ENCODE results near the gene FSD2. TPM values are rescaled to one million over a fixed set of nuclear protein-coding genes. Genes with fewer than 3 reads are reported as not detected.

Gene FSD2
- total RNA-seq, 1 experiment from 2014 or later: not detected

DNA sequence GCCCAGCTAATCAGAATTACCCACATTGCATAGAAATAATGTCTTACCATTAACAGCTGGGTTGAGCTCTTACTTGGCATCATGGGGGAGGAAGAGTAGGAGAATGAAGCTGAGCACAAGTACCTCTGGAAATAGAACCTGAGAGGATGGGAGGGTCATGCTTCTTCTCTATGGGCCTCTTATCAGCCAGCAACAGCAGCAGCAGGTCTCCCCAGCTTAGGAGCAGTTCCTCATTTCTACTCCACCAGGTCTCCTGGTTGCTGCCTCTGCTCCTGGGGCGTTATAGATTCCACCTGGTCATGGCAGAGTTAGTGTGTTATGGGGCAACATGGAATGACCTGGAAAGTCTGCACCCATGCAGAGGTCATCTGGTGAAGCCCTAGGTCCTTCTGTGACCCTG is 3.4 kb downstream of the FSD2 start:
- H4K20me1 ChIP-seq (ENCODE audit: insufficient read depth): no peaks in the 10 kb centered on the region
- BruUV-seq (replicated peaks): no TSS peak
- no peak overlapping the region for H3K27ac ChIP-seq
- no peaks in the 10 kb centered on the region for H3K4me1 ChIP-seq (replicated peaks; ENCODE audit: insufficient read depth)
- no peaks in the 10 kb centered on the region for H3F3A ChIP-seq (ENCODE audit: insufficient read depth, low read depth)
- H3K4me2 ChIP-seq: no peak overlapping the region
- peaks cover 11% of the 10 kb centered on the region; the same call in 1 of the 2 replicates for H3K27me3 ChIP-seq (ENCODE audit: insufficient read depth, low read depth)
- no peak overlapping the region for H2AFZ ChIP-seq
- intact Hi-C loops (cut with micrococcal nuclease; ENCODE audit: unreplicated experiment): no loop called here
- no peaks in the 10 kb centered on the region for H3K79me2 ChIP-seq (ENCODE audit: low read depth)
- TF ChIP-seq, protein P1, sequence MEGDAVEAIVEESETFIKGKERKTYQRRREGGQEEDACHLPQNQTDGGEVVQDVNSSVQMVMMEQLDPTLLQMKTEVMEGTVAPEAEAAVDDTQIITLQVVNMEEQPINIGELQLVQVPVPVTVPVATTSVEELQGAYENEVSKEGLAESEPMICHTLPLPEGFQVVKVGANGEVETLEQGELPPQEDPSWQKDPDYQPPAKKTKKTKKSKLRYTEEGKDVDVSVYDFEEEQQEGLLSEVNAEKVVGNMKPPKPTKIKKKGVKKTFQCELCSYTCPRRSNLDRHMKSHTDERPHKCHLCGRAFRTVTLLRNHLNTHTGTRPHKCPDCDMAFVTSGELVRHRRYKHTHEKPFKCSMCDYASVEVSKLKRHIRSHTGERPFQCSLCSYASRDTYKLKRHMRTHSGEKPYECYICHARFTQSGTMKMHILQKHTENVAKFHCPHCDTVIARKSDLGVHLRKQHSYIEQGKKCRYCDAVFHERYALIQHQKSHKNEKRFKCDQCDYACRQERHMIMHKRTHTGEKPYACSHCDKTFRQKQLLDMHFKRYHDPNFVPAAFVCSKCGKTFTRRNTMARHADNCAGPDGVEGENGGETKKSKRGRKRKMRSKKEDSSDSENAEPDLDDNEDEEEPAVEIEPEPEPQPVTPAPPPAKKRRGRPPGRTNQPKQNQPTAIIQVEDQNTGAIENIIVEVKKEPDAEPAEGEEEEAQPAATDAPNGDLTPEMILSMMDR (conservative IDR thresholded peaks at IDR 0.05): no peak
- no peak for TF ChIP-seq EZH2 (IDR thresholded peaks at IDR 0.05; ENCODE audit: low read depth)
- POLR2A ChIA-PET (ENCODE audit: unreplicated experiment): no interaction called here
- H3K9me2 ChIP-seq (ENCODE audit: insufficient read depth): no peaks in the 10 kb centered on the region
- CTCF ChIA-PET: no interaction called here
- H3K9me3 ChIP-seq (ENCODE audit: insufficient read depth, low read depth): no peaks in the 10 kb centered on the region
- H3K4me3 ChIP-seq: no peak overlapping the region
- H3K36me3 ChIP-seq (ENCODE audit: low read depth): no peaks in the 10 kb centered on the region
- no peak for DNase-seq

DNA sequence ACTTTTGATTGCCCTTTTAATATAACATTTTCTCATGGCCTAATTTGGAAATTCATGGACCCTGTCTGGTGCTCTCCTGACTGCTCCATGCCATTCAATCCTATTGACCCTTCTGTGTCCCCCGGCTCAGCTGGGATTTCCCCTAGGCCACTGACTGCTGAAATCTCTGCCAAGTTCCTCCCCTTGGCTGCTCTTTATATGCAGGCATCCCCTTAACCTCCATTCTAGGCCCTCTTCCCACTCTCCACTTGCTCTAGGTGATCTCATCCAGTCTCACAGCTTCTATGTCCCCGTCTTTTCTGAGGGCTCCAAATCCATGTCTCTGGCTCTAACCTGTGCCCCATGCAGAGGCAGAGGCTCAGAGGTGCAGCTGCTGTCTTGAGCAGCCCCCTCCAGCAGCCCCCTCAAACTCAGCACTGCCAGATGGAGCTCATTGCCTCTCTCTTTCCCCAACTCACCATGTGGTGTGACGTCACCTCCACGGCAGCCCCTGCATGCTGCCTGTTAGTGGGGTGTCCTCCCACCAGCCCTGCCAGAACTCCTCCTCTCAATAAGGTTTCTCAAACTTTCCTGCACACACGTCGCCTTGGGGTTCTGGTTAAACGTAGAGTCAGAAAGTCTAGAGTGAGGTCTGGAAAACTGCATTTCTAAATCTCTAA is 6.6 kb downstream of the FSD2 start:
- Histone ChIP-seq H3K9me3 (ENCODE audit: insufficient read depth, low read depth) (no peaks in the 10 kb centered on the region), H3K4me2 (no peak overlapping the region), H3K27me3 (ENCODE audit: insufficient read depth, low read depth) (peaks cover 11% of the 10 kb centered on the region; the same call in 1 of the 2 replicates), H3K9me2 (ENCODE audit: insufficient read depth) (no peaks in the 10 kb centered on the region), H2AFZ (no peak overlapping the region), H3K36me3 (ENCODE audit: low read depth) (no peaks in the 10 kb centered on the region), H3F3A (ENCODE audit: insufficient read depth, low read depth) (no peaks in the 10 kb centered on the region), H3K4me1 (replicated peaks; ENCODE audit: insufficient read depth) (no peaks in the 10 kb centered on the region), H4K20me1 (ENCODE audit: insufficient read depth) (no peaks in the 10 kb centered on the region), H3K4me3 (no peak overlapping the region), H3K79me2 (ENCODE audit: low read depth) (no peaks in the 10 kb centered on the region), H3K27ac (no peak overlapping the region)
- intact Hi-C loops (cut with micrococcal nuclease; ENCODE audit: unreplicated experiment): no loop called here
- DNase-seq: no peak
- no peak for TF ChIP-seq EZH2 (IDR thresholded peaks at IDR 0.05; ENCODE audit: low read depth)
- TF ChIP-seq, protein P1 (conservative IDR thresholded peaks at IDR 0.05): no peak
- POLR2A ChIA-PET (ENCODE audit: unreplicated experiment): no interaction called here
- BruUV-seq (replicated peaks): no TSS peak
- CTCF ChIA-PET: no interaction called here

DNA sequence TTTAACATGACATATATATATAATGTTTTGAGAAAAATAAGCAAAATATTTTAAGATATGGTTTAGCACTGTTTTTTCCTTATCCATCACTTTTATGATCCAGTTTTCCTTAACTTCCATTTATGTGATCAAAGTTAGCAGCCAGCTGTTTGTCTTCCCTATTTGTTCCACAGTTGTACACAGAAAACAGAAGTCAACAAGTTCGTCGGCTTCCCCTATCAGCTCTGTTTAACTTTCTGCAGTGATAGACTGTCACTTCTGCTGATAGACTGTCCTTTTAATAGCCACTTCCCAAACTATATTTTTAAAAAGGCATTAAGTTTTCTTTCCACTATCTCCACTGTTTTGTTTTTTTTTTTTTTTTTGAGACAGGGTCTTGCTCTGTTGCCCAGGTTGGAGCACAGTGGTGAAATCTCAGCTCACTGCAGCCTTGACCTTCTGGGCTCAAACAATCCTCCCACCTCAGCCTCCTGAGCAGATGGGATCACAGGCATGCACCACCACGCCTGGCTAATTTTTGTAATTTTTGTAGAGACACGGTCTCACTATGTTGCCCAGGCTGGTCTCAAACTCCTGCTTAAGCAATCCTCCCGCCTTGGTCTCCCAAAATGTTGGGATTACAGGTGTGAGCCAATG is 7.2 kb downstream of the FSD2 start:
- BruUV-seq (replicated peaks): no TSS peak
- ChIA-PET POLR2A (ENCODE audit: unreplicated experiment) (no interaction called here), CTCF (no interaction called here)
- Histone ChIP-seq H3F3A (ENCODE audit: insufficient read depth, low read depth) (no peaks in the 10 kb centered on the region), H3K9me2 (ENCODE audit: insufficient read depth) (no peaks in the 10 kb centered on the region), H3K4me2 (no peak overlapping the region), H2AFZ (no peak overlapping the region), H3K27me3 (ENCODE audit: insufficient read depth, low read depth) (peaks cover 11% of the 10 kb centered on the region; the same call in 1 of the 2 replicates), H3K27ac (no peak overlapping the region), H4K20me1 (ENCODE audit: insufficient read depth) (no peaks in the 10 kb centered on the region), H3K4me1 (replicated peaks; ENCODE audit: insufficient read depth) (no peaks in the 10 kb centered on the region), H3K79me2 (ENCODE audit: low read depth) (no peaks in the 10 kb centered on the region), H3K9me3 (ENCODE audit: insufficient read depth, low read depth) (no peaks in the 10 kb centered on the region), H3K4me3 (no peak overlapping the region), H3K36me3 (ENCODE audit: low read depth) (no peaks in the 10 kb centered on the region)
- DNase-seq: no peak
- intact Hi-C loops (cut with micrococcal nuclease; ENCODE audit: unreplicated experiment): no loop called here
- TF ChIP-seq, protein P1 (conservative IDR thresholded peaks at IDR 0.05): no peak
- TF ChIP-seq EZH2 (IDR thresholded peaks at IDR 0.05; ENCODE audit: low read depth): no peak
